Prostate gland (tissue), 2 donors: ENCODE data around the gene CBR3. TPM values are rescaled to one million over a fixed set of nuclear protein-coding genes. Genes with fewer than 3 reads are reported as not detected.

Source experiments
- DNase-seq: peaks from one replicate; pipeline ENCODE4 v3.0.0-alpha.2; 2019; ENCODE audit warnings: low spot score
- H3K27ac ChIP-seq, 2 donors: fragments of 200-600 bp; sonication (generic); 2 replicates each; pipeline ENCODE4 v1.5.1; 2017 to 2019
- H3K27me3 ChIP-seq: fragments of 200-600 bp; sonication (generic); replicated peaks from 2 replicates; pipeline ENCODE4 v1.5.1; 2019; ENCODE audit not compliant: insufficient read depth
- H3K36me3 ChIP-seq, 2 donors: fragments of 200-600 bp; sonication (generic); 1 replicate in 1 of 2; 2 replicates in 1 of 2; pipeline versions ENCODE4 v1.5.1 to v1.8.1; 2017 to 2019
- H3K4me1 ChIP-seq: fragments of 200-600 bp; sonication (generic); replicated peaks from 2 replicates; pipeline ENCODE4 v1.5.1; 2019
- H3K4me3 ChIP-seq, 2 donors: fragments of 200-600 bp; sonication (generic); 2 replicates each; pipeline ENCODE4 v1.5.1; 2017 to 2019
- H3K9me3 ChIP-seq: fragments of 200-600 bp; sonication (generic); 2 replicates; pipeline ENCODE4 v1.5.1; 2017
- CTCF ChIP-seq, 4 experiments: fragments of 200-600 bp in 2 of 4; fragments of 450-650 bp in 2 of 4; sonication (generic) in 2 of 4; IDR thresholded peaks; 1 replicate in 3 of 4; 2 replicates in 1 of 4; pipeline ENCODE4 v1.5.1; 2016 to 2019; ENCODE audit warnings: antibody characterized with exemption in 4 of 4, mild to moderate bottlenecking in 2 of 4, moderate library complexity in 2 of 4
- POLR2A ChIP-seq: fragments of 450-650 bp; IDR thresholded peaks from one replicate; pipeline ENCODE4 v1.6.1; 2016; ENCODE audit warnings: antibody characterized with exemption, mild to moderate bottlenecking
- POLR2AphosphoS5 ChIP-seq: sonication (generic); formaldehyde crosslinking; IDR thresholded peaks from one replicate; pipeline ENCODE4 v1.6.1; 2017; ENCODE audit warnings: antibody characterized with exemption
- WGBS: methylation state at CpG from one replicate; pipeline ENCODE4 v1.1.5; 2018; 5-methylcytosine and 5-hydroxymethylcytosine counted together
- intact Hi-C: fragments of 100-400 bp; cut with DNase I; formaldehyde crosslinking; loops from one replicate; pipeline ENCODE4 v1.14.2; 2022
- total RNA-seq, 2 donors: library from RNA; depleted of rRNA; stranded (reverse); fragments of >200 nt; gene quantifications; one replicate each; pipeline ENCODE4 v1.1.0, GENCODE V29; 2016

CBR3 gene
- total RNA-seq, 2 donors from 2014 or later = 18.5 to 41.2 TPM

- Histone ChIP-seq H3K27ac (peak overlapping the region in 1 of 2 donors; percentile 3), H3K36me3 (no peaks in the 10 kb centered on the region), H3K4me3 (no peak overlapping the region), H3K27me3 (no peaks in the 10 kb centered on the region), H3K9me3 (no peaks in the 10 kb centered on the region), H3K4me1 (peaks cover 7% of the 10 kb centered on the region)
- 77% methylated on average over 11 of the region's 11 CpGs for whole genome bisulfite sequencing
- intact Hi-C loops = no loop called here
- DNase-seq = no peak
- TF ChIP-seq POLR2AphosphoS5 = no peak
- TF ChIP-seq CTCF (IDR thresholded peaks at IDR 0.05) = no peak
- no peak for TF ChIP-seq POLR2A
These were observed 48.4 kb downstream of the CBR3 start for GRCh38 chr21:36183144-36183795.

GRCh38 chr21:36184545-36184944, 49.7 kb downstream of the CBR3 start:
- Histone ChIP-seq H3K4me1 (peaks cover 10% of the 10 kb centered on the region), H3K36me3 (no peaks in the 10 kb centered on the region), H3K27ac (peak overlapping the region in 1 of 2 donors; percentile 20), H3K27me3 (no peaks in the 10 kb centered on the region), H3K9me3 (no peaks in the 10 kb centered on the region), H3K4me3 (no peak overlapping the region)
- 93% methylated on average over 16 of the region's 16 CpGs for WGBS
- TF ChIP-seq CTCF (IDR thresholded peaks at IDR 0.05) (no peak), POLR2AphosphoS5 (no peak), POLR2A (no peak)
- intact Hi-C loops = no loop called here
- no peak for DNase-seq

- H3K36me3 ChIP-seq = no peaks in the 10 kb centered on the region
- peaks cover 10% of the 10 kb centered on the region for H3K4me1 ChIP-seq
- DNase-seq = no peak
- no peak overlapping the region for H3K27ac ChIP-seq
- H3K4me3 ChIP-seq = no peak overlapping the region
- 94% methylated on average over 9 of the region's 9 CpGs for WGBS
- intact Hi-C loops = no loop called here
- H3K9me3 ChIP-seq = no peaks in the 10 kb centered on the region
- no peaks in the 10 kb centered on the region for H3K27me3 ChIP-seq
- TF ChIP-seq POLR2AphosphoS5 (no peak), POLR2A (no peak), CTCF (IDR thresholded peaks at IDR 0.05) (no peak)
These were observed 50.6 kb downstream of the CBR3 start for GRCh38 chr21:36185523-36185922.

GRCh38 chr21:36186081-36186480, 51.2 kb downstream of the CBR3 start:
- no peak for TF ChIP-seq CTCF (IDR thresholded peaks at IDR 0.05)
- TF ChIP-seq POLR2AphosphoS5 = no peak
- TF ChIP-seq POLR2A = no peak
- WGBS = 93% methylated on average over 4 of the region's 4 CpGs
- Histone ChIP-seq H3K4me3 (no peak overlapping the region), H3K4me1 (peaks cover 10% of the 10 kb centered on the region), H3K27me3 (no peaks in the 10 kb centered on the region), H3K36me3 (no peaks in the 10 kb centered on the region), H3K27ac (peak overlapping the region in 1 of 2 donors; percentile 74), H3K9me3 (no peaks in the 10 kb centered on the region)
- intact Hi-C loops = no loop called here
- no peak for DNase-seq
